Panc1 (cell line): ENCODE data around the gene MTSS2.

Experiments
- CTCF ChIP-seq: fragments of 450-650 bp; IDR thresholded peaks from 2 replicates; pipeline ENCODE4 v1.5.1; 2017; ENCODE audit warnings: mild to moderate bottlenecking
- REST ChIP-seq, 2 experiments: IDR thresholded peaks; 2 replicates each; pipeline ENCODE4 v1.6.1; 2011 to 2012; ENCODE audit warnings: low read depth in 2 of 2, control low read depth in 1 of 2, low read length in 1 of 2, mild to moderate bottlenecking in 1 of 2, moderate library complexity in 1 of 2; ENCODE audit not compliant: insufficient read depth in 1 of 2

- no peak for TF ChIP-seq REST (IDR thresholded peaks at IDR 0.05; ENCODE audit: insufficient read depth in 1 of 2, low read depth in 2 of 2, low read length in 1 of 2)
- TF ChIP-seq CTCF = no peak
Observed at GRCh38 chr16:70726892-70727361, 41.1 kb upstream of the MTSS2 start.
